NT2/D1 (cell line): ENCODE measurements around the gene KCTD16.

Source experiments
- SUZ12 ChIP-seq: IDR thresholded peaks from 2 replicates; pipeline ENCODE4 v1.6.1; 2011; ENCODE audit not compliant: insufficient read length, insufficient read depth; ENCODE audit errors: extremely low read depth
- YY1 ChIP-seq: IDR thresholded peaks from 2 replicates; pipeline ENCODE4 v1.6.1; 2011; ENCODE audit not compliant: insufficient read length, insufficient read depth
- ZNF274 ChIP-seq: IDR thresholded peaks from 2 replicates; pipeline ENCODE4 v1.6.1; 2011; ENCODE audit warnings: mild to moderate bottlenecking, low read depth, low read length

- no peak for TF ChIP-seq ZNF274
- TF ChIP-seq YY1 = no peak
- no peak for TF ChIP-seq SUZ12
Observed at GRCh38 chr5:144406442-144406841, 235.8 kb downstream of the KCTD16 start.
